Measurements from ENCODE around the gene EME1.

DNA sequence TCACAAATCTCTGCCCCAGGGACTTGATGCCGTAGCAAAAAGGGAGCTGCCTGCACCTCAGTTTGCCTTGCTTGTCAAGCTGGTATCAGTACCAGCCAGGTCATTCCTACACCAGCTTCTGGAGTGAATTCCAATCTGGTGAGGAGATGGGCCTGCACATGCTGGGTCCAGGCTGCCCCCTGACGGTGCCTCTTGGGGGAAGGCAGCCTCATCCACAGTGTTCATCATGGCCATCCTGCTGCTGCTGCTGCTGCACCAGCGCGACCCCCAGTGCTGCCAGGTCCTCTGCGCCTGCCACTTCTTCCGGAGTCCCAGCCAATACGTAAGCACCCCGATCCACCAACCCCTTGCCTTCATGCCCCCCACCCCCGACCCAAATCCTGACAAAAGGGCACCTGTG lies 8.3 kb upstream of the EME1 start:
- TF ChIP-seq, protein P1, sequence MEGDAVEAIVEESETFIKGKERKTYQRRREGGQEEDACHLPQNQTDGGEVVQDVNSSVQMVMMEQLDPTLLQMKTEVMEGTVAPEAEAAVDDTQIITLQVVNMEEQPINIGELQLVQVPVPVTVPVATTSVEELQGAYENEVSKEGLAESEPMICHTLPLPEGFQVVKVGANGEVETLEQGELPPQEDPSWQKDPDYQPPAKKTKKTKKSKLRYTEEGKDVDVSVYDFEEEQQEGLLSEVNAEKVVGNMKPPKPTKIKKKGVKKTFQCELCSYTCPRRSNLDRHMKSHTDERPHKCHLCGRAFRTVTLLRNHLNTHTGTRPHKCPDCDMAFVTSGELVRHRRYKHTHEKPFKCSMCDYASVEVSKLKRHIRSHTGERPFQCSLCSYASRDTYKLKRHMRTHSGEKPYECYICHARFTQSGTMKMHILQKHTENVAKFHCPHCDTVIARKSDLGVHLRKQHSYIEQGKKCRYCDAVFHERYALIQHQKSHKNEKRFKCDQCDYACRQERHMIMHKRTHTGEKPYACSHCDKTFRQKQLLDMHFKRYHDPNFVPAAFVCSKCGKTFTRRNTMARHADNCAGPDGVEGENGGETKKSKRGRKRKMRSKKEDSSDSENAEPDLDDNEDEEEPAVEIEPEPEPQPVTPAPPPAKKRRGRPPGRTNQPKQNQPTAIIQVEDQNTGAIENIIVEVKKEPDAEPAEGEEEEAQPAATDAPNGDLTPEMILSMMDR (conservative IDR thresholded peaks at IDR 0.05; ENCODE audit: low read depth, low read length) = peak; percentile 51
- TF ChIP-seq MAZ (IDR thresholded peaks at IDR 0.05; ENCODE audit: borderline replicate concordance, low read depth, low read length) (no peak; the same call in 1 of the 2 replicates), RAD21 (IDR thresholded peaks at IDR 0.05; ENCODE audit: low read length) (peak; percentile 59), MXI1 (IDR thresholded peaks at IDR 0.05; ENCODE audit: borderline replicate concordance, low read depth, low read length) (no peak; the same call in 1 of the 2 replicates), POLR2A (IDR thresholded peaks at IDR 0.05; ENCODE audit: low read depth, low read length) (no peak), SMC3 (IDR thresholded peaks at IDR 0.05; ENCODE audit: low read depth, low read length) (no peak), RCOR1 (IDR thresholded peaks at IDR 0.05; ENCODE audit: insufficient replicate concordance, low read length) (no peak), FOS (IDR thresholded peaks at IDR 0.05; ENCODE audit: low read depth, low read length) (no peak)
